HG03575 (cell line): ENCODE results near the gene RIF1.

Experiments used
- ATAC-seq: cut with Tn5 transposase; IDR thresholded peaks from one replicate; pipeline ENCODE4 v1.9.1; 2021; ENCODE audit not compliant: unreplicated experiment, insufficient number of reproducible peaks, low FRiP score; ENCODE audit errors: extremely low read depth

The RIF1 gene

DNA sequence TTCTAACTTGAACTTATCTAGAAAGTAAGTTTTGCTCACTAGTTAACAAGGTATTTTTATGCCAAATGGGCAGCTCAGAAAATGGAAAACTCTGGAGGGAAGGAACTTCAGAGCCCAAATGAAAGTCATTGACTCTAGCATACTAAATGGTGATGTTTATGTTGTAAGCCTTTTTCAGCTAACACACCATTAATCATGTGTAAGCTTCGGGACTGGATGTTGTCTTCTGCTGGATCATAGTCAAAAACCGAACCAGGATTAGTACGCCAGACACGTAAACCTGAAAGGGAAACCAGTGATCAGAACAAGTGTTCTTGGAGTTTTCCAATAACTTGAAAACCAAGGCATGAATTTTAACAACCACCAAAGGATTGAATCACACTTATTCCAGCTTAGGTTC lies 81.8 kb downstream of the RIF1 start:
- no peak for ATAC-seq

DNA sequence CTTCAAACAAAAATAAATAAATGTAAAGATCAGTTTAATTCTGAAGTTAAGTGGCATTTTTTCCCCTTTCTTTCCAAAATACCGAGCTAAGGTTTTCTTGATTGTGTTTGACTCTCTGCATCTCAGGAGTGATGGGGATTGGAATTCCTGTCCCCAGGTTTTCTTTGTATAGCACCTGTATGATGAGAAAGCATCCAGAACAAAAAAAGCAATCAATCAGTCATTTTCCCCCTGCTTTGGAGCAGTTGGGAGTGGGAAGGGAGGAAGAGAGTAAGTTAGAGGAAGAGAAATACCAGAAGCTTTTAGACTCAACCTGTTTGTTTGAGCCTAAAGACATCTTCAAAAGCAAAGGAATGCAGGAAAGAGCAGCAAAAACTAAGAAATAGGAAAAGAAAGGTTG lies 88.5 kb downstream of the RIF1 start:
- no peak for ATAC-seq

DNA sequence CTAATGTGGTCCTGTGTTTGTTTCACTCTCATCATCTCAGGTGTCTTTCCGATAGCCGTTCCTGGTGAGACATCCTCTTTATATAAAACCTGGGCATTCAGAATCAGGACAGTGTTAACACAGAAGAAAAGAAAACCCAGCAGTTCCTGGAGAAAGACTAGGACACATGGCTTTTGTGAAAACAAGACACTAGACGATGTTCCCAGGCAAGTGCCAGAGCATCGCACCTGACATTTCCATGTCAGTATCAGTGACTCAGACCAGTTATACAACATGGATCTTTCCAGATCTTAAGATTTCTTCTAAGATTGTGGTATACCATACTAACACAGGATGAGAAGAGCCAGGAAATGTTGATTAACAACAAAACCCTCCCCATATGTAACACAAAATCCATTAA lies 96.5 kb downstream of the RIF1 start:
- ATAC-seq, result no peak

DNA sequence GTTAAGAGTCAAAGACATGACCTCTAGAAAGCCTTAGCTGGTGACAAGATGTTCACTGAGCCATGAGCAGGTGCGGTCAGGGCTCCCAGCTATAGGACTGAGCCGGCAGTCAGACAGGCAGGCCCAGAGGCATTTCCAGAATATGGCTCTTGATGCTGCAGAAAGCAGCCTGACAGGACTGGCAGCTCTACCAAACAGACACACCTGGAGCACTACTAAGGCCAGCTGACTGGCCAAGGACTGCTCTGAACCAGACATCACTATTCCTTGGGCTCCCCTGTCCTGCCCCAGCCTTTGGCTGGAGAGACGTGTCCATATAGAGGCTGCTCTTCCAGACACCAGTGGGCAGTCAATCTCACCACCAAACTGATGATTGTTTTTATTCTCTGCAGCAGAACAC lies 98.8 kb downstream of the RIF1 start:
- ATAC-seq, result no peak

DNA sequence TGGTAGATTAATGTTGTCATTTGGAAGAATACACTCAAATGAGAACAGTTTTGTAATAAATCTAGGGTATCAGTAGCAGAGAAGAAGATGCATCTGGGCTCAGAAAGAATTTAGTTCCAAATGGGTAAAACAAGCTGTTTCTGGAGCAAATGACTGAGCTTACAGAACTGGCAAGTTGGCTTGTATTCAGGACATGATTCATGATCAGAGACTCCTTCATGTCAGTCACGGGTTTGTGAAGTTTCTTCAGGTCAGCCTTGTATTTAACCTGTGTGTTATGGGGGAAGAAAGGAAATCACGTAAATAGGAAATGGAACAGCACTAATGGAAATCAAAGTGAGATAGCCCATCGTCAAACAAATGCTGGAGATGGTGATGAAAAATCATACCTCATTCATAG lies 109.1 kb downstream of the RIF1 start:
- ATAC-seq, result no peak

DNA sequence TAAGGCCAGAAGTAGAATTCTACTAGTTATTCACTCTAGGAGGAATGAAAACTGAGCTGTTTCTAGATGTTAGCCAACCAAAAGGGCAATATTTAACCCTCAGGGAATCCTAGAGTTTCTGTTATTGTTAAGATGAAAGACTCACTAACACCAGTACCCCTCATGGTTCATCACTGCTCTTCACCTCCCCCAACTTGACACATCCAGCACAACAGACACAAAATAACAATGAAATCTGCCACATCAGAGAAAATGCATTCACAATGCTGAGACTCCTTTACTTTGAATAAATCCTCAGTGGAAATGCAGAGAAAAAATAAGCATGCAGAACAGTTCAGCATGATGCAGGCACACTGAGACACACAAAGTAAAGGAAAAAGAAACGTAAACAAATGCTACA lies 111.3 kb downstream of the RIF1 start:
- no peak for ATAC-seq

DNA sequence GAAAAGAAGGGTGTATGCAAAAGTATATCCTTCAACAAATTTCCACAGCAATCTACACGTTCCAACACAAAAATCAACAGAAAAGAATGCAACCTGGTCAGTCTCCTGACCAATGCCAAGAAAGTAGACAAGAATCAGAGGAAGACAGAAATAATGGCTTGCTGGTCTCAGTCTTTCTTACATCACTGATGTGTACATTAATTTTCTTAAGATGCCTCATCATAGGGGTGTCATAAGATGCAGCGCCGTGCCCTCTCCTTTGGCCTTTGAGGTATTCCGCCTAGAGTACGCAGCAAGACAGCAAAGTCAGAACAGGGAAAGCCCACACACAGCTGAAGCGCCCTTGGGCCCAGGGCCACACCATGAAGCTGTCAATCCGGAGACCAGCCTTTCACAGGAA lies 112.9 kb downstream of the RIF1 start:
- ATAC-seq, result no peak

DNA sequence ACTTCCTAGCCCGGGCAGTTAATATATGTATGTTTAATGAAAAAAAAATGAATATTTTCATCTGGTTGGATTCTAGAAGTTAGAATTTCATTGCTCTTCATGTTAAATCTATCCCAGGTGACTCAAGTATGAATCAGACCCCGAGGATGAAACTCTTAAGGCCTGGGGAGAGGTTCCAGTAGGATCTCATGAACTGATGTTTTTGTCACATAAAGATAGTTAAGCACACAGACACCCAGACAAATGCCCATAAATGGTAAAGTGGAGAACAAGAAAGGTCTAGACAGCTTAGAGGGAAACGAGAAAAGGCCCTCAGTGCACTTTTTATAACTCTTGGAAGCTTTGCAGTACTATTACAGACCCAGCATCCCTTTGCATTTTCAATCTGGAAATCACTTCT lies 114.1 kb downstream of the RIF1 start:
- no peak for ATAC-seq

DNA sequence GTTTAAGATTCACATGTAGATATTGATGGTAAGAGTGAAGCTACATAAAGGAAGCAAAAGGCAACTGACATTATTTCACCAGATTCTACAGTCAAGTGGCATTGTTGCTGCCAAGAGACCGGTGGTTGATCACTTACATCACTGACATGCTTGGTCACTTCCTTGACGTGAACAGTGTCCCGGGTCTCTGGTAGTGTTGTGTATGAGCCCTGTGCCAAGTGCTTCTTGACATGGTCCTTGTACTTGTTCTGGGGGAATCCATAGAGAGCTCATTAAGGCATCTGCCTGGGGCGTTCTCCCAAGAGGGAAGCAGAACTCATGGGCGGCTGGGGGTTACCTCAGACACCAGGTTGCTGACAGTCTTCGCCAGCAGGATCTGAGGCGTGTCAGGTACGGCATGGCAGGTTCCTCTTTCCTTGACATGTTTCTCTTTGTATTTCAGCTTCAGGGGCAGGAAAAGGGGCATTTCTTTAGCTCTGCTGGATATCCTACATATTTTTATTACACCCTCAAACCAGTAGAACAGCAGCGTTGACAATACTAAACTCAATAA lies 116.2 kb downstream of the RIF1 start:
- ATAC-seq, result no peak

DNA sequence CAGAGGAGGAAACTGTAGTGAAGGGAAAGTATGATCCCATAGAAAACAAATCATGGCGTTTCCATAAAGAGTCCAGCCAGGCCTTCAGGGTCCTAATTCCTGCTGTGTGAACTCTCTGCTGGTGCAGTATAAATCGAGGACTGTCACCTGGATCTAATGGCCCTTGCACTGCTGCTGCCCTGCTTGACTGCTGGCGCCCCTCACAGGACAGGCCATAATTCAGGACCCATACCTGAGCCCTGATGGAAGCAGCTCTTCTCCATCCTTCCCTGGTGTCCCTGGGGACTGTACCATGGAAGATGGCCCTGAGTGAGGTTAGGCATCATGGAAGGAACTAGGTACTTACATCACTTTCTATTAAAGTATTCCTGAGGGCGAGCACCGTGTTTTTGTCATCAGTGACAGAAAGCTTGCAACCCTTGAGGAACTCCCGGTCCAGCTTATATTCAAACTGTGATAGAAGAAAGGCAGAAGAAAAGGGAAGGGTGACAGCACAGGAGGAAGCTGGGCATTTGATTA lies 116.9 kb downstream of the RIF1 start:
- no peak for ATAC-seq
